Activated CD8-positive, alpha-beta memory T cell treated with anti-CD3 and anti-CD28 coated beads, Interleukin-2, amount 50 U/mL, for 1 hour (primary cell): Measurements from ENCODE around the gene CORO7.
A peak's percentile ranks its signal among the peaks of the same experiment; 100 is the strongest.
"Not testable (repeated sequence)": the region's sequence is repeated elsewhere in the genome, so short reads cannot be mapped to it uniquely, and the experiment has no call there.

Experiments used
- DNase-seq: peaks from one replicate; pipeline ENCODE4 v3.0.0-alpha.2; 2020; ENCODE audit errors: extremely low read depth

Gene CORO7

GRCh38 chr16:4354512-4355409 lies 61.6 kb downstream of the CORO7 start:
- no peak for DNase-seq

DNA sequence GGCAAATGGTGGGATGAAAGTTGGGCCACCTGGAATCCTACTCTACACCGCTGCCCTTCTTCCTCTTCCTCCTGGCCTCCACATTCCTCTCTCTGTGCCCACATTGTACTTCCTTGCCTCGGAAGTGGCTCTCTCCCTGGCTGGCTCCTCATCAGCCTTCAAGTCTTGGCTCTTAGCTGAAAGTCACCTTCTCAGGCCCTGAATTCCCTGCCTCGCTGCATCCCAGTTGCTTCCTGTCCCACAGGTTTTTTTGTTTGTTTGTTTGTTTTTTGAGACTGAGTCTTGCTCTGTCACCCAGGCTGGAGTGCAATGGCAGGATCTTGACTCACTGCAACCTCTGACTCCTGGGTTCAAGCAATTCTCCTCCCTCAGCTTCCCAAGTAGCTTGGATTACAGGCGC lies 62.7 kb downstream of the CORO7 start:
- no peak for DNase-seq

GRCh38 chr16:4352843-4353242 lies 63.6 kb downstream of the CORO7 start:
- no peak for DNase-seq

- no peak for DNase-seq
Measured at GRCh38 chr16:4351880-4352279, 64.5 kb downstream of the CORO7 start.

GRCh38 chr16:4350787-4351659 lies 65.4 kb downstream of the CORO7 start, which contains the start of gene PAM16:
PAM16 (minus strand) TSS chr16:4351321; CDS start chr16:4351234, 87 bp downstream.
- peak; percentile 89 for DNase-seq

DNA sequence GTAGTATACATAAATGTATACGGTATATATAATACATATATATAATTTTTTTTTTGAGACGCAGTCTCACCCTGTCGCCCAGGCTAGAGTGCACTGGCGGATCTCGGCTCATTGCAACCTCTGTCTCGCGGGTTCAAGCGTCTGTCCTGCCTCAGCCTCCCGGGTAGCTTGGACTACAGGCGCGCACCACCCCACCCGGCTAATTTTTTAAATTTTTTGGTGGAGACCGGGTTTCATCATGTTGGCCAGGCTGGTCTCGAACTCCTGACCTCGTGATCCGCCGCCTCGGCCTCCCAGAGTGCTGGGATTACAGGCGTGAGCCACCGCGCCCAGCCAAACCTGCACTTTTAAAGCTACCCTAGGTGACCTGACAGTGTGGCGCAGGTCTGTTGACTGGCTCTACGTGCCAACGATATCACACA lies 66.0 kb downstream of the CORO7 start:
- DNase-seq = no peak

- DNase-seq = no peak
Measured at GRCh38 chr16:4349332-4349731, 67.1 kb downstream of the CORO7 start.

DNA sequence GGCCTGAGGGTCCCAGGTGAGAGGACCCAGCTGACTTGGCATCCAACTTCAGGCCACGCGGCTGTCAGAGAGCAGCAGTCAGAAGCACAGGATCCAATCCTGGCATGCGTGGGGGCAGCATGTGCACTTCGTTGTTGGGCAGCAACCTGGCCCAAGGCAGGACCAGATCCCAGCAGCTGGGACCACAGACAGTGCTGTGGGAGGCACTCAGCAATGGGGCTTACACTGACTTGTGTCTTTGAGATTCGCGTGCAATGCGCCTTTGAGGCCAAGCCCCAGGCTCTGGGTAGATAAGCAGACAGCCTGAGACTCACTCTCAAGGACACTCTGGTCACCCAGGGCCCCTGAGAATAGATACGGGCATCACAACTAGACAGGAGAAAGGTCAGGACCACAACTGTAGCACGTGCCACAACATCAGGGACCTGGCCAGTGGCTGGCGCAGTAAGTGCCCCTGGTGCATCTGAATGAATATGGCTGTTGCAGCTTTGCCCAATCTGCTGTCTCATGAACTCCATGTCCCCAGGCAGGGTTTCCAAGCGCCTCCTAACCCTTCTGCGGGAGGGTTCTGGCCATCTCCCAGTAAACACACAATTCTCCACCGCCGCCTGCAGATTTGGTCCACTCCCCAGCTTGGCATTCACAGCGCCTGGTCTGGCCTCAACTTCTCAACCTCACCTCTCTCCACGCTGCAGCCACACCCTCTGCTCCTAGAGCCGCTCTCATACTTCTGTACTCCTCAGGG lies 68.5 kb downstream of the CORO7 start:
- DNase-seq = no peak

DNA sequence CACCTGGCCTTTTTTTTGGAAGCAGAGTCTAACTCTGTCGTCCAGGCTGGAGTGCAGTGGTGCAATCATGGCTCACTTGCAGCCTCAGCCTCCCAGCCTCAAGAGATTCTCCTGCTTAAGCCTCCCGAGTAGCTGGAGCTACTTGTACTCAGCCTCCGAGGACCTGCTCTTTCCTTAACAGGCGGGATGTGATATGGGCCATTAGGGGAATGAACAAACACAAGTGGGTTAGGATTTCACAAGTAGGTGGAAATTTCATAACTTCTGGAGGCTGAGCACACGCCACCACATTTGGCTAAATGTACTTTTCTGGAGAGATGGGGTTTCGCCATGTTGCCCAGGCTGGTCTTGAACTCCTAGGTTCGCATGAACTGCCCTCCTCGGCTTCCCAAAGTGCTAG lies 69.4 kb downstream of the CORO7 start:
- DNase-seq = no peak

DNA sequence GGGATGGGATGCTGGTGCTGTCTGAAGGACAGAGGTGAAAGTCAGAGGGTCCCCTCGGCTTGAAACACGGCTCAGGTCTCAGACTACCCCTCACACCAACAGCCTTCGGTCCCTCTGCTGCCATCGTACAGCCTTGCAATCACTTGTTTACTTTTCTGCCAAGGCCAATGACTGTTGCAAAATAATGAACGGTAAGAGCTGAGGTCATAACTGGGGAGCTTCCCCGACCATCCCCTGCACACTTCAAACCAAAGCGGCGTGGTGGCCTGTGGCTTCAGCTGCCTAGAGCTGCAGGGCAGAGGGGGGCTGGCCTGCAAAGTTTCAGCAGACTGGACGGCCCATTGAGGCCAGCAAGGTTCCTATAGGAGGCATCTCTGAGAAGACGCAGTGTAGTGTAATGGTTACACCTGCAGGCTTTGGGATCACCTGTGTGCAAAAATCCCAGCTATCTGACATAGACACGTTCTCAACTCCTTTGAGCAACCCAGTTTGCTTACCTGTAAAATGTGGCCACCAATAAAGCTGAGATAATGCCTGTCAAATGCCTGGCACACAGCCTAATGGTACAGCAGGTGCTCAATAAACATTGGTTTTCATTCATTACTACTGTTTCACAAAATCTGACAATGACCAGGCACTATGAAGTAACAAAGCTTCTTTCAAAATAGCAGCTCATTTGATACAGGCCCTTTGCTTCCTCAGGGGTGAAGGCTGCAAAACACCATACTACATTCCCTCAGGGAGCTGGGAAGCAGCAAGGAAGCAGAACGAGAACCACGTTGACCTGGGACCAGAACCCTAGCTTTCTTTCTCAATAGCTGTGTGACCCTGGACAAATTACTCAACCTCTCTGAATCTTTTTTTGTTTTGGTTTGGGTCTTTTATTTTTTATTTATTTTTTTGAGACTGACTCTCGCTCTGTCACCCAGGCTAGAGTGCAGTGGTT lies 70.3 kb downstream of the CORO7 start:
- no peak for DNase-seq

- DNase-seq = no peak
Measured at GRCh38 chr16:4344983-4345835, 71.2 kb downstream of the CORO7 start.

GRCh38 chr16:4344300-4344982 lies 72.0 kb downstream of the CORO7 start:
- not testable (repeated sequence) for DNase-seq

DNA sequence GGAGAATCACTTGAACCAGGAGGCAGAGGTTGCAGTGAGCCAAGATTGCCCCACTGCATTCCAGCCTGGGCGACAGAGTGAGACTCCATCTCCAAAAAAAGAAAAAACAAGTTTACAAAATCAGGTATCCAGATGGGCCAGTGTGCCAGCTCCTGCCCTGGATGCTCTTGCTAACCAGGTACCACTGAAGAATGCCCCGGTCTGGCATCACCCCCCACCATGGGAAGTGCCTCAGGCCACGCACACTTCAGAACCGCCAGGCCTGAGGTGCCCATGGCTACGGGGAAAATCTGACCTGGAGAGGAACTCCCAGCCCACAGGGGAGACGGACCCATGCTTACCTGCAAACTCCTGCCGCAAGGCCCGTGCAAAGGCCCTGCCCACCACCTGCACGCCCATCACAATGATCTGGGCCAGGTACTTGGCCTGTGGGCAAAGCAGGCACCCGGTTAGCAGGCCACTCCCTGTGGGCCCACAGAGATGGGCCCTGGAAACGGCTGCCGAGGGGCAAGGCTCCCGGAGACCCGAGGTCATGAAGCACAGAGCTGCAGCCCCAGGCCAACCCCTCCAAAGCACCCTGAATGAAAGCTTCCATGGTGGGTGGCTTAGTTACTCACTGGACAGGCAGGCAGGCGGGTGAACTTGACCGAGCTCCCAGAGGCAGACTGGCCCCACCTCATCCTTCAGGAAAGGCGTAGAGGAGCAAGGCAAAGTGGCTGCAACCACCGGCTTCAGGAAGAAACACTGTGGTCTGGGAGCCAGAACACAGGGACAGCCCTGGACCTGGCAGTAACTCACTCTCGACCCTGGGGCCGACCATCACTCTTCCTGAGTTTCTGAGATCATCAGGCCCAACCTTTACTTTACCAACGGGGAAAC lies 73.3 kb downstream of the CORO7 start:
- no peak for DNase-seq

DNA sequence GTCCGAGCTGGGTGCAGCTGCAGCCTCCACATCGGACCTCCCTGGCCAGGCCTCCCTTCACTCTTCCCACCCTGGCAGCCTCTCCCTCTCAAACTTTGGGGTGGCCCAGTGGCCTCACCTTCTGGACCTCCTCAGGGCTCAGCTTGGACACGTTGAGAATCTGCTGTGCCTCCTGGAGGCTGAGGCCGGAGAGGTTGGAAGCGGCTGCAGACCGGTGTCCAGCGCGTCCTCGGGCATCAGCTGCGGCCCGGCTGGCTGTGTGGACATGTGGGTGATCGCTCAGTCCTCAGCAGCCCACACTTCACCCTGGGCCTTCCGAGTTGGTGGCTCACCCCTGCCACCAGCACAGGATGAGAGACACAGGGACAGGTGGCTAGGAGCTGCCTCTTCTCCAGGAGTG lies 75.1 kb downstream of the CORO7 start:
- DNase-seq = no peak

GRCh38 chr16:4340443-4340842 lies 76.0 kb downstream of the CORO7 start:
- DNase-seq = no peak

DNA sequence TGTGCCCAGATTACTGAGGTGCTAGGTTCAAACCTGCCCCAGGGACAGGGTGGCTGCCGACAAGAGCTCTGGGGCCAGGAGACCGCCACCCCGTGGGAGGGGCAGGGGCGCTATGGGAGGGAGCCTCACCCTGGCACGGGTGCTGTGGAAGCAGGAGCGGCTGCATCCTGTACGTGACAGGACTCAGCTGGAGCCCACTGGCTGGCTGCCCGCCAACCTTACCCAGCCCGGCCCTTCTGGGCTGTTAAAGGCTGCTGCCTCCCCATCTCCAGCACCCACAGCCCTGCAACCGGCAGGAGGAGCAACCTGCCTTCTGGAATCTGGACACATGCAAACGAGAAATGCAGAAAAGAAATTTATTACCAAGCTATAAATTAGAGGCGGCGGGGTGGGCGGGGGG lies 76.5 kb downstream of the CORO7 start:
- DNase-seq = no peak

DNA sequence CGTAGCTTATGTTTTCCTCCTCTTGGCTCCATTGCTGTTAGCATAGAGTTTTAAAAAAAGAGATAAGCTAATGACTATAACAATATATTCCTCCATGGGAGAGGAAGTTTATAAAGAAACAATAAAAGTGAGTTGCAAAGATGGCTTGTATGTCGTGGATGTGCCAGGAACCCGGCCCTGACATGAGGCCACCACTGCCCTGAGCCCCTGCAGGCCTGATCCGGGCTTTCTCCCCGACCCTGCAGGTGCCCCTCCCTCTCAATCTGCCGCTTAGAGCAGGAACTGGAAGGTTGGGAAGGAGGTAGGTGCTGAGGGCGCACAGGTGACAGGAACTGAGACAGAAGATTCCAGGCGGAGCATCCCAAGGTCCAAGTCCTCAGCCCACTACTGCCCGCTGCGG lies 76.9 kb downstream of the CORO7 start:
- DNase-seq = no peak

DNA sequence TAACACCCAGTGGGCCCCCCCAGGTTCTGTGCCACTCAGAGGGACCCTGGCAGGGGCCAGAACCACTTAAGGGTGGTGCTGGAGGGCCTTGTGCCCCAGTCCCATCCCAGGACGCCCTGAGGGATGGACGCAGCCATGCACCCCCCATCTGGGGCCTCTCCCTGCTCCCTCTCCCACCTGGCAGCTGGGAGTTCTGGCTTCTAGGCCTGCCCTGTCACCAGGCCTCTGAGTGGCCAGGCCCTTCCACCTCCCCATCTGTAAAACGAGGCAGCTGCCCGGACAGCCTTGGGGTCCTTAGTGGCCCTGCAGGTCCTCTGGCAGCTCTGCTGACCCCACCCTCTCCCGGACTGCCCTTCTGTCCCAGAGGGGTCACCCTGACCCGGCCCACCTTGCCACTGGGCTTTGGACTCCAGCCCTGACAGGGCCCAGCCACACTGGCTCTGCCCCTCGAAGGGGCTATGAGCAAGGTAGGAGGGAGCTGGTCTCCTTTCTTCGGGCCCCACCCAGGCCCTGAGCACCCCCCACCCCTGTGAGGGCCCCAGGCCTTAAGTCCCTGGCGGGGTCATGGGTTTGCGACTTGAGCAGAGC lies 77.6 kb downstream of the CORO7 start:
- no peak for DNase-seq
